ENCODE measurements around the gene TVP23A.

TVP23A gene

DNA sequence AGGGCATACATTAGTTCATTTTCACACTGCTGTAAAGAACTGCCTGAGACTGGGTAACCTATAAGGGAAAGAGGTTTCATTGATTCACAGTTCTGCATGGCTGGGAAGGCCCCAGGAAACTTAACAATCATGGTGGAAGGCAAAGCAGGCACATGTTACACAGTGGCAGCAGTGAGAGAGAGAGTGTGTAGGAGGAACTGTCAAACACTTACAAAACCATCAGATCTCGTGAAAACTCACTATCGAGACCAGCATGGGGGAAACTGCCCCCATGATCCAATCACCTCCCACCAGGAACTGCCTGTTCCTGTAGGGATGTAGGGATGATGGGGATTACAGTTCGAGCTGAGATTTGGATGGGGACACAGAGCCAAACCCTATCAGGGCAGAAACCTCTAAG, 57.7 kb downstream of the TVP23A start:
- no peak overlapping the region for H3K27ac ChIP-seq
- TF ChIP-seq, protein P1, sequence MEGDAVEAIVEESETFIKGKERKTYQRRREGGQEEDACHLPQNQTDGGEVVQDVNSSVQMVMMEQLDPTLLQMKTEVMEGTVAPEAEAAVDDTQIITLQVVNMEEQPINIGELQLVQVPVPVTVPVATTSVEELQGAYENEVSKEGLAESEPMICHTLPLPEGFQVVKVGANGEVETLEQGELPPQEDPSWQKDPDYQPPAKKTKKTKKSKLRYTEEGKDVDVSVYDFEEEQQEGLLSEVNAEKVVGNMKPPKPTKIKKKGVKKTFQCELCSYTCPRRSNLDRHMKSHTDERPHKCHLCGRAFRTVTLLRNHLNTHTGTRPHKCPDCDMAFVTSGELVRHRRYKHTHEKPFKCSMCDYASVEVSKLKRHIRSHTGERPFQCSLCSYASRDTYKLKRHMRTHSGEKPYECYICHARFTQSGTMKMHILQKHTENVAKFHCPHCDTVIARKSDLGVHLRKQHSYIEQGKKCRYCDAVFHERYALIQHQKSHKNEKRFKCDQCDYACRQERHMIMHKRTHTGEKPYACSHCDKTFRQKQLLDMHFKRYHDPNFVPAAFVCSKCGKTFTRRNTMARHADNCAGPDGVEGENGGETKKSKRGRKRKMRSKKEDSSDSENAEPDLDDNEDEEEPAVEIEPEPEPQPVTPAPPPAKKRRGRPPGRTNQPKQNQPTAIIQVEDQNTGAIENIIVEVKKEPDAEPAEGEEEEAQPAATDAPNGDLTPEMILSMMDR (IDR thresholded peaks at IDR 0.05), result no peak
- no peak for TF ChIP-seq ZFX (IDR thresholded peaks at IDR 0.05; ENCODE audit: borderline replicate concordance)

DNA sequence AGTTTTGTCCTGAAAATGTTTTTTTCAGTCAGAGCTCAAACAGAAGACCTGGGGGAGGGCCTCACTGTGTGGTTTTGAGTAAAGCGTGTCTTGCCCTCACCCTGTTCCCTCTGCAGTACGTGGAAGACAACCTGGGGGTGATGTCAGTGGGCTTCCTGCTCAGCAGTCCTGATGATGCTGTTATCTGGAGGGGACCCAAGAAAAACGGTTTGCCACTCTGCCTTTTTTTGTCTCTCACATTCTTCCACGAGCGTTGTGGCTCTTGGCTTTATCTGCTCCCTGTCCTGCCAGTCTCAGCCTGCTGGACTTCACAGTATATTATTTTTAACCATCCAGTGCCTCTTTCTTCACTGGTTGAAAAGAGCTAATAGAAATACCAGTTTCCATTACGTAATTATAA, 62.0 kb downstream of the TVP23A start:
- TF ChIP-seq ZFX (IDR thresholded peaks at IDR 0.05; ENCODE audit: borderline replicate concordance), result no peak
- TF ChIP-seq, protein P1 (IDR thresholded peaks at IDR 0.05), result no peak
- H3K27ac ChIP-seq, result no peak overlapping the region

DNA sequence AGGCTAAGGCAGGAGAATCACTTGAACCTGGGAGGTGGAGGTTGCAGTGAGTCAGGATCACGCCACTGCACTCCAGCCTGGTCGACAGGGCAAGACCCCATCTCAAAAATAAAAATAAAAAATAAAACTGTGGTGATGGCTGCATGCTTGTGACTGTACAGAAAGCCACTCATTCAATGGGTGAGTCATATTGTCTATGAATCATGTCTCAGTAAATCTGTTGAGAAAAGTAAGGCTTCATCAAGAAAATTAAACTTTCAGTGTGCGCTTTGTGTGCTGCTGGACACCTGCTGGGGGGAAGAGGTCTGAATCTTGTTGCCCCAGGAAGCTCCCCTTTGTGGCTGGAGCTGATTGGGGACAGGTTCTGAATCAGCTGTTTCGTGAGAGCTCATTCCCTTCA, 63.7 kb downstream of the TVP23A start:
- H3K27ac ChIP-seq, result no peak overlapping the region
- TF ChIP-seq, protein P1 (IDR thresholded peaks at IDR 0.05), result no peak
- no peak for TF ChIP-seq ZFX (IDR thresholded peaks at IDR 0.05; ENCODE audit: borderline replicate concordance)

DNA sequence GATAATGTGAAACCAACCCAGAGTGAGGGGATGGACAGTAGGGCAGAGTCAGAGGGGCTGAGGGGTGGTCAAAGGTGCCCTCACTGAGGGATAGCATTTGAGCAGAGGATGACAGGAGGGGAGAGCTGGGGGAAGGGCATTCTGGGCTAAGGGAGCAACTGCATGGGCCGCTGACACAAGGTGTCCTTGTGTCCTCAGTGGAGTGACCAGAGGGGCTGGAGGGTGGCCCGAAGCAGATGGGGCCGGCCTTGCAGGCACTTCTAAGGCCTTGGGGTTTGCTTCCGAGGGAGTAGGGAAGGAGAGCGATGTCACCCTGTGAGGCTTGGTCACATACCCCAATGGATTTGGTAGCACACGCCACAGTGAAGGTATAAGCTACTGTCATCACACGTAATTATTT, 64.9 kb downstream of the TVP23A start:
- no peak overlapping the region for H3K27ac ChIP-seq
- TF ChIP-seq ZFX (IDR thresholded peaks at IDR 0.05; ENCODE audit: borderline replicate concordance), result no peak
- TF ChIP-seq, protein P1 (IDR thresholded peaks at IDR 0.05), result no peak

DNA sequence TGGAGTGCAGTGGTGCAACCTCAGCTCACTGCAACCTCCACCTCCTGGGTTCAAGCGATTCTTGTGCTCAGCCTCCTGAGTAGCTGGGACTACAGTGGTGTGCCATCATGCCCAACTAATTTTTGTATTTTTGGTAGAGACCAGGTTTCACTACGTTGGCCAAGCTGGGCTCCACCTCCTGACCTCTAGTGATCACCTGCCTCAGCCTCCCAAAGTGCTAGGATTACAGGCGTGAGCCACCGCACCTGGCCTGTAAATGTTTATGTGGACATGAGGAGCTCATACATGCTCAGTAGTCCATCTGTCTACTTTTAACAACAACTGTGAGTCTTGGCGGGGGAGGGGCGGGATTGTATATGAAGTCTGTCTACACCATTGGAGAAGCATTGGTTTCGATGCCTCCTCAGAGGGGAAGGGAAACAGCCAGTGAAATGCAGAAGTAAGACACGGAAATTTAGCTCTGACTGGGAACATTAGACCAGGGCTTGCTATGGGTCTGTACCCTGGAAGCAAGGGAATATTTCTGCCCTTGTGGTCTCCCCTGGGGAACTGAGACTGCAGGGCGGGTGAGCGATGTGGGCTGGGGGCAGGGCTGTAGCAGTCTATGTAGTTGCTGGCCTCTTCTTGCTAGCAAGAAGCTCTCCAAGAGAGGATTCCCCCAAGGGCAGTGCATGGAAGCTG, 65.6 kb downstream of the TVP23A start:
- TF ChIP-seq ZFX (IDR thresholded peaks at IDR 0.05; ENCODE audit: borderline replicate concordance), result no peak
- TF ChIP-seq, protein P1 (IDR thresholded peaks at IDR 0.05), result no peak
- no peak overlapping the region for H3K27ac ChIP-seq

DNA sequence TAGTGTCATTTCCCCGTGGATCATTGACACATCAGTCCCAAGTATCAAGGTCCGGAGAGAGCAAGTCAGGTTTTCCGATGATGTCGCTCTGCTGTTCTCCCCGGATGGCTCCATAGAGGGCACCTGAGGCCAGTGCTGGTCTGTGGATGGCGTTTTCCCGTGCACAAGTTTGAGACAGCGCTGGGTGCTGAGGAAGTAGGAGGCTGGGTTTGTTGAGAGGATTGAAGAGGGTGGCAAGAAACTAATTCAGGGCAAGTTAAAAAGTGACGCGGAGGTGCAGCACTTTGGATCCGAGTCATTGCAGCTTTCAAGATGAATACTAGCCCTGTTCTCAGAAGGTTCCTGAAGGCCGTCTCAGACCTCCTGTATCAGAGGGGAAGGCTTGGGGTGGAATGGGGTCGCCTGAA, 67.3 kb downstream of the TVP23A start:
- TF ChIP-seq, protein P1 (IDR thresholded peaks at IDR 0.05), result no peak
- TF ChIP-seq ZFX (IDR thresholded peaks at IDR 0.05; ENCODE audit: borderline replicate concordance), result no peak
- no peak overlapping the region for H3K27ac ChIP-seq

DNA sequence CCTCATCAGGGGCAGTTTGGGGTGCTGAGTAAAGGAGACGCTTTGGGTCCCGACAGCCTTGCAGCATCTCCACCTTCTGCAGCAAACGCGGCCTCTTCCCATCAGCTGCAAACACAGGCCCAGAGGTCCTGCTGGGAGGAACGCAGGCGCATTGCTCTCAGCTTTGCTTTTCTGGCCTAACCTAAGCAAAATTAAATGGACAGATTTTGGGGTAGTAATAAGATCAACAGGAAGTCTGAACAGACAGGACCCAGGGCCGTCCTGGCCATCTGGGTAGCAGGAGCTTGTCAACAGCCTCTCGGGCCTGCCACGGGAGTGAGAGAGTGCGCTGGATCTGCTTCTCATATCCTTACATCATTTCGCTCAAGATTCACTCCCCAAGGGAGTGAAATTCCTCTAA, 67.8 kb downstream of the TVP23A start:
- TF ChIP-seq ZFX (IDR thresholded peaks at IDR 0.05; ENCODE audit: borderline replicate concordance), result no peak
- TF ChIP-seq, protein P1 (IDR thresholded peaks at IDR 0.05), result no peak
- no peak overlapping the region for H3K27ac ChIP-seq
